Activated T-helper 2 cell treated with anti-CD3 and anti-CD28 coated beads, Interferon-gamma antibody, Interleukin-2, Interleukin-4, amounts not matched to agents 10 μg/mL and 5 μg/mL and 100 μg/mL, durations not matched to agents 14 hours and 24 hours and 36 hours (primary cell): Measurements from ENCODE around the gene LIPE. TPM values are rescaled to one million over a fixed set of nuclear protein-coding genes. Genes with fewer than 3 reads are reported as not detected.

Experiments
- DNase-seq: peaks from one replicate; pipeline ENCODE4 v3.0.0; 2021; ENCODE audit warnings: low spot score
- H3K27ac Mint-ChIP-seq: one replicate; pipeline ENCODE4 v1.8.0; 2021; ENCODE audit warnings: mixed read lengths
- H3K27me3 Mint-ChIP-seq: one replicate; pipeline ENCODE4 v1.8.0; 2021; ENCODE audit warnings: low read depth, mixed read lengths
- H3K36me3 Mint-ChIP-seq: one replicate; pipeline ENCODE4 v1.8.0; 2021; ENCODE audit warnings: low read depth, mixed read lengths
- H3K4me1 Mint-ChIP-seq: one replicate; pipeline ENCODE4 v1.8.0; 2021; ENCODE audit warnings: low read depth, mixed read lengths
- H3K4me3 Mint-ChIP-seq: one replicate; pipeline ENCODE4 v1.8.0; 2021; ENCODE audit warnings: low read depth, mild to moderate bottlenecking, moderate library complexity, mixed read lengths
- H3K9me3 Mint-ChIP-seq: one replicate; pipeline ENCODE4 v1.8.0; 2021; ENCODE audit warnings: mixed read lengths
- intact Hi-C: fragments of 100-400 bp; cut with micrococcal nuclease; formaldehyde crosslinking; loops from one replicate; pipeline ENCODE4 v1.15.1; 2023
- total RNA-seq: library from RNA; stranded (reverse); gene quantifications from 2 replicates; pipeline ENCODE4 v1.2.3, GENCODE V29; 2022

The LIPE gene
- total RNA-seq, 1 donor from 2014 or later: 35.2 TPM

GRCh38 chr19:42421591-42422031 is 5.6 kb downstream of the LIPE start:
- Mint-ChIP-seq H3K27ac (no peak overlapping the region), H3K27me3 (no peaks in the 10 kb centered on the region), H3K4me3 (peak overlapping the region; percentile 99), H3K36me3 (peaks cover 6% of the 10 kb centered on the region), H3K4me1 (peaks cover 31% of the 10 kb centered on the region), H3K9me3 (no peaks in the 10 kb centered on the region)
- DNase-seq: no peak
- intact Hi-C loops: loop anchor here (2.0 to 10.0 kb wide), 5 partner anchors 19 to 1817 kb away; partner anchors contain the start of genes GSK3A and LTBP4

DNA sequence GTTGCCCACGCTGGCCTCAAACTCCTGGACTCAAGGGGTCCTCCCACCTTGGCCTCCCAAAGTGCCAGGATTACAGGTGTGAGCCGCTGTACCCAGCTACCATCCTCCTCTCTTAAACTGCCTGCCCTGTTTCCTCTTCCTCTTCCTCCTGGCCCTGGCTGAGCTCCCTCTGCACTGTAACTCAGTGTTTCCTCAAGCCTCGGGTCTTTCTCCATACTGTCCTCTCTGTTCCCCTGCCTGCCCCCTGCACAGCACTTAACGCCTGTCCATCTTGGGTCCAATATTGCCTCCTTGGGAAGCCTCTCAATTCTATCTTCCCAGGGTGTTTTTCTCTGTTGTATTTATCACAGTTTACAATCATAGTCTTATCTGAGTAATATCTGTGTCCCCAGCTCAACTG is 6.1 kb downstream of the LIPE start:
- Mint-ChIP-seq H3K4me3 (no peak overlapping the region), H3K36me3 (peaks cover 6% of the 10 kb centered on the region), H3K4me1 (peaks cover 31% of the 10 kb centered on the region), H3K27ac (no peak overlapping the region), H3K27me3 (no peaks in the 10 kb centered on the region), H3K9me3 (no peaks in the 10 kb centered on the region)
- intact Hi-C loops: loop anchor here (5.0 to 10.0 kb wide), 3 partner anchors 179 to 1816 kb away; partner anchors contain the start of genes GSK3A and LTBP4
- DNase-seq: no peak

- Mint-ChIP-seq H3K27me3 (no peaks in the 10 kb centered on the region), H3K4me3 (no peak overlapping the region), H3K27ac (no peak overlapping the region), H3K36me3 (peaks cover 6% of the 10 kb centered on the region), H3K9me3 (no peaks in the 10 kb centered on the region), H3K4me1 (peaks cover 31% of the 10 kb centered on the region)
- intact Hi-C loops: loop anchor here (5.0 to 10.0 kb wide), 3 partner anchors 178 to 1815 kb away; partner anchors contain the start of genes GSK3A and LTBP4
- peak; percentile 74 for DNase-seq
Observed at GRCh38 chr19:42420055-42420544, 7.1 kb downstream of the LIPE start.

GRCh38 chr19:42419309-42419708 is 7.9 kb downstream of the LIPE start:
- Mint-ChIP-seq H3K27me3 (no peaks in the 10 kb centered on the region), H3K4me1 (peaks cover 31% of the 10 kb centered on the region), H3K36me3 (peaks cover 9% of the 10 kb centered on the region), H3K4me3 (no peak overlapping the region), H3K9me3 (no peaks in the 10 kb centered on the region), H3K27ac (no peak overlapping the region)
- DNase-seq: no peak
- intact Hi-C loops: no loop called here

- Mint-ChIP-seq H3K4me1 (no peaks in the 10 kb centered on the region), H3K9me3 (no peaks in the 10 kb centered on the region), H3K27ac (no peak overlapping the region), H3K4me3 (no peak overlapping the region), H3K36me3 (peaks cover 19% of the 10 kb centered on the region), H3K27me3 (no peaks in the 10 kb centered on the region)
- intact Hi-C loops: no loop called here
- no peak for DNase-seq
Observed at GRCh38 chr19:42412661-42413076, 14.5 kb downstream of the LIPE start.

GRCh38 chr19:42412227-42412626 is 15.0 kb downstream of the LIPE start:
- DNase-seq: no peak

GRCh38 chr19:42411581-42412178 is 15.5 kb downstream of the LIPE start:
- no peak overlapping the region for H3K27ac Mint-ChIP-seq

More at GRCh38 chr19:42412227-42412626, 15.0 kb downstream of the LIPE start:
- H3K4me3 Mint-ChIP-seq: no peak overlapping the region
- intact Hi-C loops: no loop called here
- no peaks in the 10 kb centered on the region for H3K4me1 Mint-ChIP-seq
- no peaks in the 10 kb centered on the region for H3K9me3 Mint-ChIP-seq
- peaks cover 23% of the 10 kb centered on the region for H3K36me3 Mint-ChIP-seq
- no peak overlapping the region for H3K27ac Mint-ChIP-seq
- H3K27me3 Mint-ChIP-seq: no peaks in the 10 kb centered on the region

GRCh38 chr19:42410371-42410770 is 16.8 kb downstream of the LIPE start:
- DNase-seq: no peak
- intact Hi-C loops: no loop called here
- Mint-ChIP-seq H3K27ac (no peak overlapping the region), H3K36me3 (peaks cover 32% of the 10 kb centered on the region), H3K27me3 (no peaks in the 10 kb centered on the region), H3K4me3 (no peak overlapping the region), H3K9me3 (no peaks in the 10 kb centered on the region), H3K4me1 (no peaks in the 10 kb centered on the region)

More at GRCh38 chr19:42411581-42412178, 15.5 kb downstream of the LIPE start:
- Mint-ChIP-seq H3K4me3 (no peak overlapping the region), H3K36me3 (peaks cover 29% of the 10 kb centered on the region), H3K9me3 (no peaks in the 10 kb centered on the region), H3K27me3 (no peaks in the 10 kb centered on the region), H3K4me1 (no peaks in the 10 kb centered on the region)
- no peak for DNase-seq
- intact Hi-C loops: no loop called here

GRCh38 chr19:42409477-42409876 is 17.7 kb downstream of the LIPE start:
- Mint-ChIP-seq H3K36me3 (peaks cover 35% of the 10 kb centered on the region), H3K4me3 (no peak overlapping the region), H3K9me3 (no peaks in the 10 kb centered on the region), H3K4me1 (no peaks in the 10 kb centered on the region), H3K27me3 (no peaks in the 10 kb centered on the region), H3K27ac (no peak overlapping the region)
- intact Hi-C loops: no loop called here
- DNase-seq: no peak

GRCh38 chr19:42407816-42408175 is 19.4 kb downstream of the LIPE start:
- no peaks in the 10 kb centered on the region for H3K4me1 Mint-ChIP-seq
- H3K4me3 Mint-ChIP-seq: no peak overlapping the region
- no peak overlapping the region for H3K27ac Mint-ChIP-seq
- intact Hi-C loops: no loop called here
- no peak for DNase-seq
- no peaks in the 10 kb centered on the region for H3K9me3 Mint-ChIP-seq
- H3K36me3 Mint-ChIP-seq: peaks cover 37% of the 10 kb centered on the region
- H3K27me3 Mint-ChIP-seq: no peaks in the 10 kb centered on the region

DNA sequence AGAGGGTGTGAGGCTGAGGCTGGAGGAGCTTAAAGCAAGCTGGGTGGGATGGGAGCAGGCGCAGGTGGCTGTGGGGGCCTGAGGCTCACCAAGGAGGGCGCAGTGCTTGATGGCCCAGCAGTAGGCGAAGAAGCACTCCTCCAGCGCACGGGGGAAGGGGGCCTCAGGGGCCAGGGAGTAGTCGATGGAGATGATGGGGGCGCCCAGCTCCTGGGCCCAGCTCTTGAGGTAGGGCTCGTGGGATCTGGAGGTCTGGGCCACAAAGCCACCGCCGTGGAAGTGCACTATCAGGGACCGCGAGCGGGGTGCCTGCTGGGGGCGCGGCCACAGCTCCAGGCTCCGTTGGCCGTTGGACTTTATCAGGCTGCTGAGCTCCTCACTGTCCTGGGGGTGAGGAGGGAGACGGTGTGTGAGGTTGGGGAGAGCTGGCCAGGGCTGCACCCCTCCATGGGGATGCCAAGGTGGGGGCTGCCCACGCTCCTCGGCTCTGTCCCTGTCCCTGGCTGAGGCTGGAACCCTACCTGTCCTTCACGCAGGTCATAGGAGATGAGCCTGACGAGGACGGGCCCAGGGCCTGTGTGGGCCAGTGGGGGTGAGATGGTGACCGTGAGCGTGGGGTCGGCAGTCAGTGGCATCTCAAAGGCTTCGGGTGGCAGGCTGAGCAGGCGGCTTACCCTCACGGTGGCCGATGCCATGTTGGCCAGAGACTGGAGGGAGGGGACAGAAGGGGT is 19.9 kb downstream of the LIPE start:
- Mint-ChIP-seq H3K27me3 (no peaks in the 10 kb centered on the region), H3K4me1 (no peaks in the 10 kb centered on the region), H3K9me3 (no peaks in the 10 kb centered on the region), H3K4me3 (no peak overlapping the region), H3K27ac (no peak overlapping the region), H3K36me3 (peaks cover 41% of the 10 kb centered on the region)
- intact Hi-C loops: no loop called here
- no peak for DNase-seq

GRCh38 chr19:42406111-42406510 is 21.1 kb downstream of the LIPE start:
- no peak for DNase-seq
- H3K36me3 Mint-ChIP-seq: peaks cover 43% of the 10 kb centered on the region
- H3K9me3 Mint-ChIP-seq: no peaks in the 10 kb centered on the region
- H3K4me3 Mint-ChIP-seq: no peak overlapping the region
- no peaks in the 10 kb centered on the region for H3K27me3 Mint-ChIP-seq
- intact Hi-C loops: no loop called here
- no peak overlapping the region for H3K27ac Mint-ChIP-seq
- peaks cover 7% of the 10 kb centered on the region for H3K4me1 Mint-ChIP-seq

DNA sequence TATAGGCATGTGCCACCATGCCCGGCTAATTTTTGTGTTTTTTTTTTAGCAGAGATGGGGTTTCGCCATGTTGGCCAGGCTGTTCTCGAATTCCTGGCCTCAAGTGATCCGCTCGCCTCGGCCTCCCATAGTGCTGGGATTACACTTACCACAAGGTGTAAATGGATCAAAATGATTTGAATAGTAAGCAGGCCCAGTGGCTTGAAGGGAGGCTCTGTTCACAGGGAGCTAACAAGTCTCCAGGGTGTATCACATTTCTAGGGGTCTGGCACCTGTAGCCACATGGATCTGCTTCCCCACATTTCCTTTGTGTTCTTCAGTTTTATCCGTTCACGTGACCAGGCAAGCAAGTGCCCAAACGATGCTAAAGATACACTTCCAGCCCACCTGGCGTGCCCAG is 23.6 kb downstream of the LIPE start:
- H3K9me3 Mint-ChIP-seq: no peaks in the 10 kb centered on the region
- H3K4me3 Mint-ChIP-seq: no peak overlapping the region
- peaks cover 53% of the 10 kb centered on the region for H3K36me3 Mint-ChIP-seq
- no peak for DNase-seq
- H3K4me1 Mint-ChIP-seq: peaks cover 20% of the 10 kb centered on the region
- intact Hi-C loops: no loop called here
- H3K27ac Mint-ChIP-seq: no peak overlapping the region
- H3K27me3 Mint-ChIP-seq: no peaks in the 10 kb centered on the region
